Esophagus muscularis mucosa (tissue), 3 donors: ENCODE data around the gene CCDC63.

ENCODE experiments used
- POLR2AphosphoS5 ChIP-seq, 2 donors: sonication (generic); formaldehyde crosslinking; IDR thresholded peaks; one replicate each; pipeline ENCODE4 v1.6.1; 2017; ENCODE audit warnings: antibody characterized with exemption in 2 of 2
- TF ChIP-seq, protein P1 (sequence below), 3 experiments: fragments of 200-600 bp in 2 of 3; fragments of 450-650 bp in 1 of 3; sonication (generic) in 2 of 3; IDR thresholded peaks; one replicate each; pipeline ENCODE4 v1.5.1; 2017 to 2019; ENCODE audit warnings: antibody characterized with exemption in 3 of 3, mild to moderate bottlenecking in 2 of 3, moderate library complexity in 1 of 3

DNA sequence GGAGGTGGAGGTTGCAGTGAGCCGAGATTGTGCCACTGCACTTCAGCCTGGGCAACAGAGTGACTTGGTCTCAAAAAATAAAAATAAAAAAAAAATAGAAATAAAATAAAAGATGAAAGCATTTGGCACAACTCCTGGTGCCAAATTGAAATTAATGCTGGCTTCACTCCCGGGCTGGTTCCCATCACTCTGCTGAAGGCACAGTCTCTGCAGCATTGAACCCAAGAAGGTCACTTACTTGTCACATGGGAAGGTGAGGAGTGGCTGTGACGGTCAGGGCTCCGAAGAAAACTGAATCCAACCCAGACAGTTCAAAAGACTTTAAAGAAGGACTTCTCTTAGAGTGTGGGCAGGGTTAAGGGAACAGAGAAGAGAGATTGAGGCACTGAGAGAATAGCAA lies 10.5 kb upstream of the CCDC63 start:
- no peak for TF ChIP-seq POLR2AphosphoS5 (IDR thresholded peaks at IDR 0.05)
- TF ChIP-seq, protein P1, sequence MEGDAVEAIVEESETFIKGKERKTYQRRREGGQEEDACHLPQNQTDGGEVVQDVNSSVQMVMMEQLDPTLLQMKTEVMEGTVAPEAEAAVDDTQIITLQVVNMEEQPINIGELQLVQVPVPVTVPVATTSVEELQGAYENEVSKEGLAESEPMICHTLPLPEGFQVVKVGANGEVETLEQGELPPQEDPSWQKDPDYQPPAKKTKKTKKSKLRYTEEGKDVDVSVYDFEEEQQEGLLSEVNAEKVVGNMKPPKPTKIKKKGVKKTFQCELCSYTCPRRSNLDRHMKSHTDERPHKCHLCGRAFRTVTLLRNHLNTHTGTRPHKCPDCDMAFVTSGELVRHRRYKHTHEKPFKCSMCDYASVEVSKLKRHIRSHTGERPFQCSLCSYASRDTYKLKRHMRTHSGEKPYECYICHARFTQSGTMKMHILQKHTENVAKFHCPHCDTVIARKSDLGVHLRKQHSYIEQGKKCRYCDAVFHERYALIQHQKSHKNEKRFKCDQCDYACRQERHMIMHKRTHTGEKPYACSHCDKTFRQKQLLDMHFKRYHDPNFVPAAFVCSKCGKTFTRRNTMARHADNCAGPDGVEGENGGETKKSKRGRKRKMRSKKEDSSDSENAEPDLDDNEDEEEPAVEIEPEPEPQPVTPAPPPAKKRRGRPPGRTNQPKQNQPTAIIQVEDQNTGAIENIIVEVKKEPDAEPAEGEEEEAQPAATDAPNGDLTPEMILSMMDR (IDR thresholded peaks at IDR 0.05), result no peak
